ENCODE results near the gene TFCP2L1. TPM values are rescaled to one million over a fixed set of nuclear protein-coding genes. Genes with fewer than 3 reads are reported as not detected.

The TFCP2L1 gene
- total RNA-seq, 1 donor from 2014 or later: 4.6 TPM

DNA sequence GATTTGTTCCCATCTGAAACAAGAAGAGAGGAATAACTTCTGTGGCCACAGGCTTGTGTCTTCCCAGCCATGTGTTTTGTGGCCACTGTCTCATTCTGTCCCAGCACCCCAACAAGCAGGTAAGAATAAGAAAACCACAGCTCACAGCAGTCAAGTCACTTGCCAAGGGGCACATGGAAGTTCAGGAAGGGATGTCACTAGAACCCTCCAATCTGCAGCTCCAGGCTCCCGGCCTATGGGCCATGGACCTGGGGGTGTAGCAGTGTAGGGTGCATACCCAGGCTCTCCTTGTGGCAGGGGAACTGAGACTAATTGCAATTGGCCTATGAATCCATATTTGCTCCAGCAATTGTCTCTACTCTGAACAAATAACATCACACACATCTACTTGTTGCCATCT, 112.5 kb downstream of the TFCP2L1 start:
- no peak overlapping the region for H3K4me3 Mint-ChIP-seq
- peaks cover 8% of the 10 kb centered on the region for H3K4me1 Mint-ChIP-seq (ENCODE audit: unreplicated experiment)
- no peak for DNase-seq (ENCODE audit: extremely low spot score, unreplicated experiment)
- no peaks in the 10 kb centered on the region for H3K36me3 Mint-ChIP-seq
- H3K27ac Mint-ChIP-seq: no peak overlapping the region
- TF ChIP-seq, protein P1, sequence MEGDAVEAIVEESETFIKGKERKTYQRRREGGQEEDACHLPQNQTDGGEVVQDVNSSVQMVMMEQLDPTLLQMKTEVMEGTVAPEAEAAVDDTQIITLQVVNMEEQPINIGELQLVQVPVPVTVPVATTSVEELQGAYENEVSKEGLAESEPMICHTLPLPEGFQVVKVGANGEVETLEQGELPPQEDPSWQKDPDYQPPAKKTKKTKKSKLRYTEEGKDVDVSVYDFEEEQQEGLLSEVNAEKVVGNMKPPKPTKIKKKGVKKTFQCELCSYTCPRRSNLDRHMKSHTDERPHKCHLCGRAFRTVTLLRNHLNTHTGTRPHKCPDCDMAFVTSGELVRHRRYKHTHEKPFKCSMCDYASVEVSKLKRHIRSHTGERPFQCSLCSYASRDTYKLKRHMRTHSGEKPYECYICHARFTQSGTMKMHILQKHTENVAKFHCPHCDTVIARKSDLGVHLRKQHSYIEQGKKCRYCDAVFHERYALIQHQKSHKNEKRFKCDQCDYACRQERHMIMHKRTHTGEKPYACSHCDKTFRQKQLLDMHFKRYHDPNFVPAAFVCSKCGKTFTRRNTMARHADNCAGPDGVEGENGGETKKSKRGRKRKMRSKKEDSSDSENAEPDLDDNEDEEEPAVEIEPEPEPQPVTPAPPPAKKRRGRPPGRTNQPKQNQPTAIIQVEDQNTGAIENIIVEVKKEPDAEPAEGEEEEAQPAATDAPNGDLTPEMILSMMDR (conservative IDR thresholded peaks at IDR 0.05): no peak
- peaks cover 4% of the 10 kb centered on the region for H3K27me3 Mint-ChIP-seq
- no peaks in the 10 kb centered on the region for H3K9me3 Mint-ChIP-seq

DNA sequence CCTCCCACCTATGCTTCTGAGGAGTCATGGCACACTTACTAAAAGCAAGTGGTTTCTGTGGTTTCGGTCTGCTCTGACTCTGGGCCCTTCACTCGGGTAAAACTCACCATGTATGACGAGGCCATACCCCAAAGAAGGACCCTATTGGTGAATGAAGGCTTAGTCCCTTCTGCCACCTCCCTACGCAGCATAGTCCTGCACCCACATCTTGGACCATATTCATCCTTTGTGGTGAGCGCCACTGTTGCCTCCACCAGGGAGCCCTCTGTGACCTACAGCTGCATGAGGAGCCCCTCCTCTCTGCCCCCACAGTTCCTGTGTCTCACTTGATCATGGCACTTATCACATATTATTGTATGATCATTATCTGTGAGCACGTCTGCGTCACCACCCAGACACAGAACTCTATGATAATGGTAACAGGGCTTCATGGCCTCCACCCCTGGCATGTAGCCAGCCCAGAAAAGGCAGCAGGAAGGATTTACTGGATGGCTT, 113.3 kb downstream of the TFCP2L1 start:
- peaks cover 4% of the 10 kb centered on the region for H3K27me3 Mint-ChIP-seq
- peaks cover 9% of the 10 kb centered on the region for H3K4me1 Mint-ChIP-seq (ENCODE audit: unreplicated experiment)
- H3K9me3 Mint-ChIP-seq: no peaks in the 10 kb centered on the region
- TF ChIP-seq, protein P1 (conservative IDR thresholded peaks at IDR 0.05): no peak
- no peaks in the 10 kb centered on the region for H3K36me3 Mint-ChIP-seq
- no peak for DNase-seq (ENCODE audit: extremely low spot score, unreplicated experiment)
- no peak overlapping the region for H3K27ac Mint-ChIP-seq
- H3K4me3 Mint-ChIP-seq: no peak overlapping the region

DNA sequence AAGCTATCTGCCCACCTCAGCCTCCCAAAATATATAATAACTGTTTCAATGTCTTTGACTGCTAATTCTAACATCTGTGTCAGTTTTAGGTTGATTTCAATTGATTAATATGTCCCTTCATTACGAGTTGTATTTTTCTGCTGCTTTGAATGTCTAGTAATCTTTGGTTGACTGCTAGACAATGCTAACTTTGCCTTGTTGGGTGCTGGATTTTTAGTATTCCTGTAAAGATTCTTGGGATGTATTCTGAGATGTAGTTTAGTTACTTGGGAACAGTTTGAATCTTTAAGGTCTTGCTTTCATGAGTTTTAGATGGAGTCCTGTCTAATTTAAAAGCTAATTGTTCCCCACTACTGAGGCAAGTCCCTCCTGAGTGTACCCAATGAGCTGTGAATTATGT, 114.4 kb downstream of the TFCP2L1 start:
- Mint-ChIP-seq H3K4me3 (no peak overlapping the region), H3K9me3 (no peaks in the 10 kb centered on the region), H3K27me3 (no peaks in the 10 kb centered on the region), H3K4me1 (ENCODE audit: unreplicated experiment) (peaks cover 5% of the 10 kb centered on the region), H3K36me3 (no peaks in the 10 kb centered on the region), H3K27ac (no peak overlapping the region)
- no peak for DNase-seq (ENCODE audit: extremely low spot score, unreplicated experiment)
- TF ChIP-seq, protein P1 (conservative IDR thresholded peaks at IDR 0.05): no peak

DNA sequence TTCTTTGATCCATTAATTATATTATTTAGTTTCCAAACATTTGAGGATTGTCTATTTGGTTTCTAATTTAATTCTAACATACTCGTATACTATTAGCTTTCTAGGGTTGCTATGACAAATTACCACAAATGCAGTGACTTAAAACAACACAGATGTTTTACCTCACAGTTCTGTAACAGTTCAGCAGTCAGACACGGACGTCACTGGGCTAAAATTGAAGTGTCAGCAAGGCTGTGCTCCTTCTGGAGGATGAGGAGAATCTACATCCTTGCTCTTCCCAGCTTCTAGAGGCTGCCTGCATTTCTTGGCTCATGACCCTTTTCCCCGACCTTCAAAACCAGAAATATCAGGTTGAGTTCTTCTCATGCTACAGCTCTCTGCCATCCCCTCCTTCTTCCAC, 117.6 kb downstream of the TFCP2L1 start:
- no peaks in the 10 kb centered on the region for H3K36me3 Mint-ChIP-seq
- no peaks in the 10 kb centered on the region for H3K9me3 Mint-ChIP-seq
- TF ChIP-seq, protein P1 (conservative IDR thresholded peaks at IDR 0.05): no peak
- H3K27me3 Mint-ChIP-seq: no peaks in the 10 kb centered on the region
- no peak overlapping the region for H3K27ac Mint-ChIP-seq
- peaks cover 5% of the 10 kb centered on the region for H3K4me1 Mint-ChIP-seq (ENCODE audit: unreplicated experiment)
- no peak for DNase-seq (ENCODE audit: extremely low spot score, unreplicated experiment)
- no peak overlapping the region for H3K4me3 Mint-ChIP-seq

Other genes starting within 250 kb of the TFCP2L1 start
- not detected in 2 replicates for gene RNU4ATAC, start 245.7 kb upstream of the TFCP2L1 start, total RNA-seq (ENCODE audit: low replicate concordance)